Brain microvascular endothelial cell (primary cell): Measurements from ENCODE around the gene PKHD1.

Experiments
- DNase-seq: peaks from one replicate; pipeline ENCODE4 v3.0.0-alpha.2; 2020
- H3K27ac ChIP-seq: fragments of 250-450 bp; sonication (Bioruptor Pico); 2 replicates; pipeline ENCODE4 v1.5.1; 2020; ENCODE audit warnings: mild to moderate bottlenecking, moderate library complexity
- H3K27me3 ChIP-seq: fragments of 250-450 bp; sonication (Bioruptor Pico); replicated peaks from 2 replicates; pipeline ENCODE4 v1.5.1; 2020; ENCODE audit warnings: mild to moderate bottlenecking
- H3K36me3 ChIP-seq: fragments of 250-450 bp; sonication (Bioruptor Pico); replicated peaks from 2 replicates; pipeline ENCODE4 v1.5.1; 2020; ENCODE audit warnings: mild to moderate bottlenecking
- H3K4me3 ChIP-seq: 2 replicates; pipeline ENCODE4 v1.5.1; 2011; ENCODE audit warnings: low read depth, mild to moderate bottlenecking, control low read depth, low read length, moderate library complexity
- in situ Hi-C: cut with HindIII; loops from 2 replicates; pipeline ENCODE4 v1.10.0; 2017; ENCODE audit warnings: low sequenced_read_pairs, low pct_ligation_motif_present
- TF ChIP-seq, protein P1 (sequence below): IDR thresholded peaks from 2 replicates; pipeline ENCODE4 v1.5.1; 2011; ENCODE audit warnings: low read depth, mild to moderate bottlenecking, moderate library complexity, low read length, control low read depth, inconsistent platforms; ENCODE audit errors: missing control alignments

The PKHD1 gene

DNA sequence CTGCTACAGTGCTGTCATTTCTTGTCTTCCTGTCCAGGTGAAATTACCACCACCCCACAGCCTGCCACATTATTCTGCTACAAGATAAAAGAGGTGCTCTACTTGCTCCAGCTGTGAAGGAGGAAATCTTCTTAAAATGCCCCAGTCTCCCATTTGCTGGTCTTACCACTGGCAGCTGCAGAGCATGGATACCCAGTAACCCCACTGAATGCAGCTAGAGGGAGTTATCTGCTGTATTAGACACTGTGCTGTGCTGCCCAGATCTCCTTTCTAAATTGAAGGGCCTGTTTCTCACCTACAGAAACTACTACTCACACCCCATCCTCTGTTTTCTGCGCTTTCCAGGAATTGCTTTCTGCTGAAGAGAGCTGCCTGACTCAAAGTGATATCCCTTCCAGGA, 517.8 kb downstream of the PKHD1 start:
- no peak overlapping the region for H3K27ac ChIP-seq
- H3K36me3 ChIP-seq: no peaks in the 10 kb centered on the region
- in situ Hi-C loops: no loop called here
- H3K27me3 ChIP-seq: no peaks in the 10 kb centered on the region
- DNase-seq: no peak
- TF ChIP-seq, protein P1, sequence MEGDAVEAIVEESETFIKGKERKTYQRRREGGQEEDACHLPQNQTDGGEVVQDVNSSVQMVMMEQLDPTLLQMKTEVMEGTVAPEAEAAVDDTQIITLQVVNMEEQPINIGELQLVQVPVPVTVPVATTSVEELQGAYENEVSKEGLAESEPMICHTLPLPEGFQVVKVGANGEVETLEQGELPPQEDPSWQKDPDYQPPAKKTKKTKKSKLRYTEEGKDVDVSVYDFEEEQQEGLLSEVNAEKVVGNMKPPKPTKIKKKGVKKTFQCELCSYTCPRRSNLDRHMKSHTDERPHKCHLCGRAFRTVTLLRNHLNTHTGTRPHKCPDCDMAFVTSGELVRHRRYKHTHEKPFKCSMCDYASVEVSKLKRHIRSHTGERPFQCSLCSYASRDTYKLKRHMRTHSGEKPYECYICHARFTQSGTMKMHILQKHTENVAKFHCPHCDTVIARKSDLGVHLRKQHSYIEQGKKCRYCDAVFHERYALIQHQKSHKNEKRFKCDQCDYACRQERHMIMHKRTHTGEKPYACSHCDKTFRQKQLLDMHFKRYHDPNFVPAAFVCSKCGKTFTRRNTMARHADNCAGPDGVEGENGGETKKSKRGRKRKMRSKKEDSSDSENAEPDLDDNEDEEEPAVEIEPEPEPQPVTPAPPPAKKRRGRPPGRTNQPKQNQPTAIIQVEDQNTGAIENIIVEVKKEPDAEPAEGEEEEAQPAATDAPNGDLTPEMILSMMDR: no peak
- H3K4me3 ChIP-seq: no peak overlapping the region

DNA sequence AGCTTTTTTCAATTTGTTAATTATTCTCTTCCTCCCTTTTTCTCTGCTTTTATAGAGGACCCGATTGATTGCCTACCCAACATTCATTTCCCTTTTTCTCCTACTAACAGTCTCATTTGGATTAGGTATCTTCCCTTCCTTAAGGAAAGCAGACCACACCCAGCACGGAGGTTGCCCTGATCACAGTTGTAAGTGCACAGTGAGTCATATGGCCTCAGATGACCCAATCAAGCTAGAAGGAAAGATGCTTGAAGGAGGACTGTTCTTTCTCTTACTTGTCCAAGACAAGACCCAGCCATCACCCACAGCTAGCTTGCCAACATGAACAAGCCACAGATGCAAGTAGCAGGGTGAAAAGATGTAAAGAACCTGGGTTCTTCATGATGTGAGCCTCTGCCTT, 518.6 kb downstream of the PKHD1 start:
- in situ Hi-C loops: no loop called here
- H3K4me3 ChIP-seq: no peak overlapping the region
- no peak for DNase-seq

DNA sequence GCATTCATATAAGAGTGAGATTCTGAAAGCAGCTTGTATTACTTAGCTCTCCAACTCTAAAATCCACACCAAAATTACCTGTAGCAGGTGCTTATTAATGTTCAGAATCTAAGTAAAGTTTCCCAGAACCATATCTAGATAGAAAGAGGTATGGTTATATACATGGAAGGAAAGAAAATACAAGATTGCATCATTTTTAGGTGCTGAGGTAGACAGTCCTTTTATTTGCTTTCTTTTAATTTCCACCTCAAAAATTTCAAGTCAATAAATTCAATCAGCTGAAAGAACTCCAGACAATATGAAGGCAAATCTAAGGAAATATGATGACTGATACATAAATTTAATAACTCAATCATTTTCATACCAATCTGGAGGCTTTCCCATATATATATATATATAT, 521.9 kb downstream of the PKHD1 start:
- DNase-seq: no peak
- H3K27me3 ChIP-seq: no peaks in the 10 kb centered on the region
- no peak overlapping the region for H3K4me3 ChIP-seq
- TF ChIP-seq, protein P1: no peak
- no peaks in the 10 kb centered on the region for H3K36me3 ChIP-seq
- H3K27ac ChIP-seq: no peak overlapping the region
- in situ Hi-C loops: no loop called here

More for the DNA sequence above, 518.6 kb downstream of the PKHD1 start:
- Histone ChIP-seq H3K27ac (no peak overlapping the region), H3K27me3 (no peaks in the 10 kb centered on the region), H3K36me3 (no peaks in the 10 kb centered on the region)
- TF ChIP-seq, protein P1: no peak
